Kidney (tissue), 14 donors: ENCODE data around the gene ZNF101. TPM values are rescaled to one million over a fixed set of nuclear protein-coding genes. Genes with fewer than 3 reads are reported as not detected.
"Not testable (repeated sequence)": the region's sequence is repeated elsewhere in the genome, so short reads cannot be mapped to it uniquely, and the experiment has no call there.

ENCODE experiments used
- DNase-seq, 5 donors: peaks; one replicate each; pipeline ENCODE4 v3.0.0-alpha.2; 2013 to 2020
- FAIRE-seq: peaks from 2 replicates; lab custom pipeline; 2012; peaks lifted over from hg19 to GRCh38; lab: Jason Lieb, UNC
- H3K27ac ChIP-seq, 2 donors: one replicate each; pipeline ENCODE4 v1.7.0; 2013; ENCODE audit warnings: low read depth in 2 of 2, low read length in 2 of 2, inconsistent platforms in 1 of 2
- H3K27me3 ChIP-seq: one replicate; pipeline ENCODE4 v1.7.1; 2013; ENCODE audit warnings: low read length, inconsistent platforms; ENCODE audit not compliant: control insufficient read depth, insufficient read depth
- H3K36me3 ChIP-seq, 3 donors: one replicate each; pipeline versions ENCODE4 v1.7.0 to v1.7.1; 2013; ENCODE audit warnings: low read length in 3 of 3, control low read depth in 1 of 3, inconsistent platforms in 1 of 3; ENCODE audit not compliant: insufficient read depth in 3 of 3, control insufficient read depth in 2 of 3
- H3K4me1 ChIP-seq, 3 donors: one replicate each; pipeline versions ENCODE4 v1.7.0 to v1.7.1; 2013; ENCODE audit warnings: low read length in 3 of 3, inconsistent platforms in 1 of 3, low read depth in 1 of 3; ENCODE audit not compliant: control insufficient read depth in 2 of 3, insufficient read depth in 2 of 3
- H3K4me3 ChIP-seq, 3 donors: one replicate each; pipeline versions ENCODE4 v1.7.0 to v1.8.1; 2013; ENCODE audit warnings: low read length in 3 of 3, control low read depth in 1 of 3, inconsistent platforms in 1 of 3
- H3K9ac ChIP-seq, 3 donors: one replicate each; pipeline versions ENCODE4 v1.7.0 to v1.7.1; 2013; ENCODE audit warnings: low read length in 3 of 3, control low read depth in 1 of 3, inconsistent platforms in 1 of 3
- H3K9me3 ChIP-seq, 3 donors: one replicate each; pipeline versions ENCODE4 v1.7.0 to v1.7.1; 2013; ENCODE audit warnings: low read length in 3 of 3, control low read depth in 1 of 3, inconsistent platforms in 1 of 3; ENCODE audit not compliant: control insufficient read depth in 2 of 3, insufficient read depth in 1 of 3
- CTCF ChIP-seq: IDR thresholded peaks from 3 replicates; pipeline ENCODE4 v1.5.1; 2012; ENCODE audit warnings: mild to moderate bottlenecking, moderate library complexity, borderline replicate concordance; ENCODE audit not compliant: insufficient read depth; ENCODE audit errors: extremely low read depth
- intact Hi-C: fragments of 100-400 bp; cut with DNase I; formaldehyde crosslinking; loops from one replicate; pipeline ENCODE4 v1.11.1; 2022
- polyA plus RNA-seq: library from polyadenylated mRNA; stranded (reverse); fragments of 350-450 nt; fragmentation: Illumina TruSeq; extraction: RNeasy Lipid Tissue Mini Kit (QIAGEN cat#74804); gene quantifications from one replicate; pipeline ENCODE4 v1.2.3, GENCODE V29; 2014; ENCODE audit warnings: low read depth, low replicate concordance; ENCODE audit not compliant: insufficient read depth
- total RNA-seq: library from RNA; stranded (reverse); fragmentation: NEBNext Ultra II Directional; extraction: Animal tissue kit (Norgen Biotek cat#: 25700); gene quantifications from one replicate; pipeline ENCODE4 v1.2.1, GENCODE V29; 2021
- donor health status: control.
- donor health status: control.
- donor health status: control.
- donor health status: control.
- donor health status: control.
- donor health status: DM: yes; HTN: yes; CAD: no.
- donor health status: Normal renal cell carcinoma (clear cell type).

Gene ZNF101
- total and polyA plus RNA-seq, 2 donors from 2014 or later = 10.2 to 21.2 TPM

GRCh38 chr19:19663256-19664120 is 5.2 kb upstream of the ZNF101 start, which contains the start of gene ATP13A1:
Gene ATP13A1 (minus strand): TSS chr19:19663676. CDS start chr19:19663666, 10 bp downstream.
- FAIRE-seq (peak; percentile 46), DNase-seq (peak; percentile 98 to 100 (median 99))
- no peaks in the 10 kb centered on the region for H3K27me3 ChIP-seq
- peaks cover 0 to 5% (median 2%) of the 10 kb centered on the region in 3 donors for H3K36me3 ChIP-seq
- no peaks in the 10 kb centered on the region for H3K9me3 ChIP-seq
- peaks cover 0 to 20% (median 11%) of the 10 kb centered on the region in 3 donors for H3K4me1 ChIP-seq
- peak within 1 kb of the TSS; percentile 67 to 77 (median 69) for H3K9ac ChIP-seq
- peak within 1 kb of the TSS; percentile 86 to 98 (median 92) for H3K4me3 ChIP-seq
- TF ChIP-seq CTCF = no peak
- intact Hi-C loops = no loop called here
- peak within 1 kb of the TSS; percentile 94 to 97 for H3K27ac ChIP-seq

- FAIRE-seq, H3K9me3 ChIP-seq, H3K36me3 ChIP-seq, H3K27me3 ChIP-seq, intact Hi-C loops, H3K9ac ChIP-seq, H3K27ac ChIP-seq, H3K4me3 ChIP-seq: not testable (repeated sequence)
- DNase-seq = peak in 2 of 5 donors; percentile 31 to 41
- peaks cover 0 to 20% (median 11%) of the 10 kb centered on the region in 3 donors for H3K4me1 ChIP-seq
These were observed 3.2 kb upstream of the ZNF101 start for GRCh38 chr19:19665420-19665948.

- TF ChIP-seq CTCF = no peak
- FAIRE-seq = no peak
These were observed 1.5 kb downstream of the ZNF101 start for GRCh38 chr19:19670070-19670551.

GRCh38 chr19:19672816-19673215 is 4.2 kb downstream of the ZNF101 start:
- Histone ChIP-seq H3K4me3 (no peak overlapping the region), H3K27me3 (no peaks in the 10 kb centered on the region), H3K4me1 (peaks cover 0 to 5% (median 4%) of the 10 kb centered on the region in 3 donors), H3K9me3 (no peaks in the 10 kb centered on the region), H3K36me3 (no peaks in the 10 kb centered on the region), H3K9ac (no peak overlapping the region), H3K27ac (no peak overlapping the region)
- TF ChIP-seq CTCF = no peak
- FAIRE-seq = no peak
- intact Hi-C loops = no loop called here
- DNase-seq = peak in 1 of 5 donors; percentile 2

More at GRCh38 chr19:19670070-19670551, 1.5 kb downstream of the ZNF101 start:
- Histone ChIP-seq H3K27ac (no peak overlapping the region), H3K36me3 (no peaks in the 10 kb centered on the region), H3K9me3 (no peaks in the 10 kb centered on the region), H3K4me3 (peak overlapping the region in 1 of 3 donors; percentile 89), H3K9ac (peak overlapping the region in 1 of 3 donors; percentile 19), H3K27me3 (no peaks in the 10 kb centered on the region), H3K4me1 (peaks cover 0 to 5% (median 4%) of the 10 kb centered on the region in 3 donors)
- intact Hi-C loops = no loop called here
- no peak for DNase-seq
